ENCODE data around the gene RCOR1. TPM values are rescaled to one million over a fixed set of nuclear protein-coding genes. Genes with fewer than 3 reads are reported as not detected.

Gene RCOR1
- total and polyA plus RNA-seq, 2 of the 4 experiments (the other 2 are of a cell fraction) = 9.0 to 11.2 TPM

DNA sequence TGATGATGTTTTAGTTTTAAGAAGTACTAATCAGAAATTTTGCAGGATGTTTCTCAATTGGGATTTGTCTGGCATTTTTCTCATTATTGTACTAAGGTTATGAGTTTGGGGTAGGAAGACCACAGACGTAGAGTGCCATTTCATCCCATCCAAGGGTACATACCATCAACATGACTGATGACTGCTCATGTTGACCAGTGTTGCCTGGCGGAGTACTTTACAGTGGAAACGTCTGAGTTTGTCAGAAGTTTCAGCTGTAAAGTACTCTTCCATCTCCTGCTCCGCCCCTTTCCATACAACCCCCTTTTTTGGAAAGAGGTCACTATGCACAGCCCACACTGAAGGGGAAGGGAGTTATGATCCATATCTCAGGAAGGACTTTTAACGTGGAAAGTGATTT lies 74.2 kb downstream of the RCOR1 start:
- CTCF ChIA-PET = no interaction called here
- no TSS peak for BruUV-seq (replicated peaks)
- no peak for DNase-seq

More for the DNA sequence above, 74.2 kb downstream of the RCOR1 start:
- peak; percentile 21; the same call in 1 of the 2 replicates for ATAC-seq (ENCODE audit: low read depth)
- no peaks in the 10 kb centered on the region for H3K36me3 ChIP-seq (ENCODE audit: control insufficient read depth, insufficient read depth, low read length)
- H3K4me2 ChIP-seq (ENCODE audit: low read depth, low read length) = no peak overlapping the region
- H2AK9ac ChIP-seq (replicated peaks; ENCODE audit: low read depth, low read length, poor library complexity) = no peak overlapping the region
- no peaks in the 10 kb centered on the region for H3K27me3 ChIP-seq (ENCODE audit: control insufficient read depth, insufficient read depth, low read length)
- no peak overlapping the region for H3K4me3 ChIP-seq (ENCODE audit: insufficient read depth, low read depth, low read length)
- H4K91ac ChIP-seq (ENCODE audit: insufficient read depth, low read depth, low read length) = no peak overlapping the region
- in situ Hi-C loops (cut with MboI; ENCODE audit: low sequenced_read_pairs) (no loop called here), dilution Hi-C loops (cut with HindIII; ENCODE audit: low sequenced_read_pairs, unreplicated experiment) (no loop called here), intact Hi-C loops (cut with micrococcal nuclease) (no loop called here)
- H2AFZ ChIP-seq (replicated peaks; ENCODE audit: low read length, poor library complexity) = no peak overlapping the region
- TF ChIP-seq MAFK (IDR thresholded peaks at IDR 0.05; ENCODE audit: low read depth, low read length) = no peak
- H3K23ac ChIP-seq (ENCODE audit: low read depth, low read length) = no peak overlapping the region
- no peak overlapping the region for H3K27ac ChIP-seq (ENCODE audit: insufficient read depth, low read length)
- H3K9ac ChIP-seq (ENCODE audit: low read depth, low read length) = no peak overlapping the region
- peaks cover 38% of the 10 kb centered on the region for H4K20me1 ChIP-seq (ENCODE audit: insufficient read depth, low read length)
- no peak overlapping the region for H3K4ac ChIP-seq (ENCODE audit: low read depth, low read length)
- H4K5ac ChIP-seq (ENCODE audit: low read depth, low read length) = no peak overlapping the region
- H2BK120ac ChIP-seq (ENCODE audit: low read depth, low read length) = no peak overlapping the region
- no peak overlapping the region for H2BK15ac ChIP-seq (ENCODE audit: low read depth, low read length)
- no peak overlapping the region for H2BK20ac ChIP-seq (ENCODE audit: low read depth, low read length)
- H4K8ac ChIP-seq (ENCODE audit: low read depth in 2 of 2, low read length in 2 of 2) = no peak overlapping the region
- WGBS, 2 experiments (ENCODE audit: extremely low coverage in 2 of 2, insufficient read length in 1 of 2) = 100% methylated on average over 1 of the region's 5 CpGs; no CpG with 5 or more reads in 1 of the 2 experiments
- H3K9me3 ChIP-seq (ENCODE audit: control insufficient read depth, insufficient read depth, low read length) = no peaks in the 10 kb centered on the region
- H3K79me1 ChIP-seq (ENCODE audit: low read depth in 1 of 2, low read length in 2 of 2) = peaks cover 33 to 74% of the 10 kb centered on the region in 2 experiments
- no peak overlapping the region for H3K56ac ChIP-seq (ENCODE audit: extremely low read depth, insufficient read depth, low read length)
- H2BK5ac ChIP-seq (ENCODE audit: low read depth, low read length, poor library complexity, severe bottlenecking) = no peak overlapping the region
- H2AK5ac ChIP-seq (ENCODE audit: low read depth, low read length) = no peak overlapping the region
- no peak overlapping the region for H3K18ac ChIP-seq (ENCODE audit: low read depth, low read length)
- H3K4me1 ChIP-seq (ENCODE audit: control insufficient read depth, insufficient read depth, low read length) = no peaks in the 10 kb centered on the region
- POLR2A ChIA-PET (ENCODE audit: unreplicated experiment) = no interaction called here
- H3K14ac ChIP-seq (replicated peaks; ENCODE audit: low read depth, low read length) = no peak overlapping the region; the same call in 1 of the 2 replicates
- 0 out of 2 replicates have a peak, but pooled peaks cover 2% of the 10 kb centered on the region for H3K9me1 ChIP-seq (ENCODE audit: insufficient read depth, low read length)
